ENCODE results near the gene BCOR. TPM values are rescaled to one million over a fixed set of nuclear protein-coding genes. Genes with fewer than 3 reads are reported as not detected.

The BCOR gene
- total RNA-seq, 1 experiment from 2014 or later: 134 TPM

- Mint-ChIP-seq H3K27me3 (ENCODE audit: low read depth) (peaks cover 2% of the 10 kb centered on the region; the same call in 1 of the 2 replicates), H3K36me3 (ENCODE audit: insufficient read depth in 1 of 3, low read depth in 3 of 3) (peaks cover 64 to 95% (median 93%) of the 10 kb centered on the region in 3 experiments), H3K27ac (no peak overlapping the region), H3K4me1 (peaks cover 8 to 34% of the 10 kb centered on the region in 2 experiments; a peak in 3 of 4 replicates), H3K9me3 (peaks cover 69 to 81% of the 10 kb centered on the region in 2 experiments), H3K4me3 (no peak overlapping the region)
- H3K23ac ChIP-seq (ENCODE audit: insufficient read length, low read depth, low read length): no peak overlapping the region
- no CpG with 5 or more reads among the region's 9 CpGs for WGBS (ENCODE audit: extremely low coverage, insufficient read length, low lambda C conversion rate)
- no peak overlapping the region for H4K5ac ChIP-seq (ENCODE audit: insufficient read length, low read depth, low read length)
- H2BK15ac ChIP-seq (ENCODE audit: low read depth, low read length): no peak overlapping the region
- H3K9me3 ChIP-seq (ENCODE audit: control insufficient read depth, low read depth, low read length): no peaks in the 10 kb centered on the region
- no peak overlapping the region for H4K91ac ChIP-seq (ENCODE audit: insufficient read length, low read depth, low read length)
- no peak overlapping the region for H3K4me2 ChIP-seq (ENCODE audit: insufficient read depth, insufficient read length, low read length)
- no peak for DNase-seq
- no peaks in the 10 kb centered on the region for H3K23me2 ChIP-seq (ENCODE audit: insufficient read length, low read depth, low read length, poor library complexity, severe bottlenecking)
- H4K20me1 ChIP-seq (ENCODE audit: control insufficient read depth, insufficient read depth, insufficient read length): no peaks in the 10 kb centered on the region
- H2BK12ac ChIP-seq (ENCODE audit: insufficient read length, low read depth, low read length): no peak overlapping the region
- TF ChIP-seq, protein P1, sequence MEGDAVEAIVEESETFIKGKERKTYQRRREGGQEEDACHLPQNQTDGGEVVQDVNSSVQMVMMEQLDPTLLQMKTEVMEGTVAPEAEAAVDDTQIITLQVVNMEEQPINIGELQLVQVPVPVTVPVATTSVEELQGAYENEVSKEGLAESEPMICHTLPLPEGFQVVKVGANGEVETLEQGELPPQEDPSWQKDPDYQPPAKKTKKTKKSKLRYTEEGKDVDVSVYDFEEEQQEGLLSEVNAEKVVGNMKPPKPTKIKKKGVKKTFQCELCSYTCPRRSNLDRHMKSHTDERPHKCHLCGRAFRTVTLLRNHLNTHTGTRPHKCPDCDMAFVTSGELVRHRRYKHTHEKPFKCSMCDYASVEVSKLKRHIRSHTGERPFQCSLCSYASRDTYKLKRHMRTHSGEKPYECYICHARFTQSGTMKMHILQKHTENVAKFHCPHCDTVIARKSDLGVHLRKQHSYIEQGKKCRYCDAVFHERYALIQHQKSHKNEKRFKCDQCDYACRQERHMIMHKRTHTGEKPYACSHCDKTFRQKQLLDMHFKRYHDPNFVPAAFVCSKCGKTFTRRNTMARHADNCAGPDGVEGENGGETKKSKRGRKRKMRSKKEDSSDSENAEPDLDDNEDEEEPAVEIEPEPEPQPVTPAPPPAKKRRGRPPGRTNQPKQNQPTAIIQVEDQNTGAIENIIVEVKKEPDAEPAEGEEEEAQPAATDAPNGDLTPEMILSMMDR (conservative IDR thresholded peaks at IDR 0.05): no peak
- H3K27ac ChIP-seq (ENCODE audit: insufficient read length, low read depth, low read length): no peak overlapping the region
- peaks cover 3% of the 10 kb centered on the region; the same call in 1 of the 2 replicates for H3K79me2 ChIP-seq (ENCODE audit: insufficient read depth, low read length)
- no peak overlapping the region for H2BK5ac ChIP-seq (ENCODE audit: insufficient read length, low read length)
- no peak overlapping the region for H3K14ac ChIP-seq (ENCODE audit: insufficient read depth, low read length)
- H3K9ac ChIP-seq (ENCODE audit: extremely low read depth, insufficient read length, low read length): no peak overlapping the region
- H3T11ph ChIP-seq (ENCODE audit: low read length): no peak overlapping the region
- H3K18ac ChIP-seq (ENCODE audit: insufficient read length, low read depth, low read length): no peak overlapping the region
- no peaks in the 10 kb centered on the region for H3K27me3 ChIP-seq (ENCODE audit: insufficient read depth, low read length)
- peaks cover 4% of the 10 kb centered on the region; the same call in 1 of the 2 replicates for H3K4me1 ChIP-seq (ENCODE audit: insufficient read depth, low read length)
- no peak overlapping the region for H3K56ac ChIP-seq (ENCODE audit: insufficient read length, low read depth, low read length)
- H2BK20ac ChIP-seq (ENCODE audit: low read depth, low read length, poor library complexity, severe bottlenecking): no peak overlapping the region
- H2BK120ac ChIP-seq (ENCODE audit: low read depth, low read length, poor library complexity, severe bottlenecking): no peak overlapping the region
- H2AK5ac ChIP-seq (ENCODE audit: insufficient read length, low read length): no peak overlapping the region
- peaks cover 6% of the 10 kb centered on the region for H3K79me1 ChIP-seq (ENCODE audit: insufficient read depth, low read depth, low read length, poor library complexity, severe bottlenecking)
- H3K4ac ChIP-seq (ENCODE audit: low read depth, low read length): no peak overlapping the region
- no peak overlapping the region for H4K8ac ChIP-seq (replicated peaks; ENCODE audit: insufficient read length, low read depth, low read length)
- H2AFZ ChIP-seq (ENCODE audit: low read length): no peak overlapping the region
Measured at GRCh38 chrX:40072246-40072645, 25.5 kb downstream of the BCOR start.

All from H9 (cell line).